Measurements from ENCODE around the gene MACROD1.

The MACROD1 gene

GRCh38 chr11:64008914-64009633, 156.8 kb downstream of the MACROD1 start:
- DNase-seq: no peak

GRCh38 chr11:64008283-64008913, 157.5 kb downstream of the MACROD1 start:
- DNase-seq: no peak

- no peak for DNase-seq
Observed at GRCh38 chr11:64007629-64008282, 158.2 kb downstream of the MACROD1 start.

DNA sequence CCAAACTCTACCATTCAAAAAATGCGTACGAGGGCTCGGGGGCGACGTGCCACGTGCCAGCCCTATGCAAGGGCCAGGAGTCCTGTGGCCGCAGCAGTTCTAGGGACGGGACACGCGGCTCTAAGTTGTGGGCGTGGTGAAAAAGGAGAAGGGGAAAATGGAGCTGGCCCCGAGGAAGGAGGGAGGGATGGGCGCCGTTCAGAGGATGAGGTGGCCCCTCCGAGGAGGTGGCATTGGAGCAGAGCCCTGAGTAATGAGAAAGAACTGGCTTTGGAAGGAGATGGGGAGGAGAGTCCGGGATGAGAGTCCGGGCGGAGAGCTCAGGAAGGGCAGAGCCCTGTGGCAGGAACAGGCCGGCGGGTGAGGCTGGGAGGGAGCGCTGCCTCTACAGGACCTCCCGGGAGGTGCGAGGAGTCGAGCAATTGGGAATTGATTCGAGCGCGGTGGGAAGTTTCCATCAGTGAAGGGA, 158.7 kb downstream of the MACROD1 start:
- no peak for DNase-seq

GRCh38 chr11:64006398-64006797, 159.5 kb downstream of the MACROD1 start:
- DNase-seq: no peak

DNA sequence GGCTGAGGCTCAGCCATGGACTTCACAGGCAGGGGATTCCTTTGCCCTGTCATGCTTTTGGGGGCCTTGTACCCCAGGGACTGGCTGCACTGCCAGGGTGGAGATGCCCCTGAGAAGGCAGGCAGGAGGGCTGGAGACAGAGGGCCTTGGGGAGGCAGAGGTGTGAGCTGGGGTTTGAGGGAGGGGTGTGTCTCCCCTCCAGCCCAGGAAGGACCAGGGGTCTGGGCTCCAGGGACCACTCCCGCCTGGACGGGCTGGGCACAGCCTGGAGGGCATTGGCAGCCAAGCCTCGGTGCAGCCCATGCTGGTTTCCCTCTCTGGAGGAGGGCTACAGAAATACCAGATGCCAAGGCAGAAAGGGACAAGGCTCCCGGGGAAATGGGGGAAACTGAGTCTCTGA, 160.2 kb downstream of the MACROD1 start:
- no peak for DNase-seq

GRCh38 chr11:64004590-64004984, 161.3 kb downstream of the MACROD1 start:
- no peak for DNase-seq

- no peak for DNase-seq
Observed at GRCh38 chr11:64003807-64004589, 161.9 kb downstream of the MACROD1 start.

DNA sequence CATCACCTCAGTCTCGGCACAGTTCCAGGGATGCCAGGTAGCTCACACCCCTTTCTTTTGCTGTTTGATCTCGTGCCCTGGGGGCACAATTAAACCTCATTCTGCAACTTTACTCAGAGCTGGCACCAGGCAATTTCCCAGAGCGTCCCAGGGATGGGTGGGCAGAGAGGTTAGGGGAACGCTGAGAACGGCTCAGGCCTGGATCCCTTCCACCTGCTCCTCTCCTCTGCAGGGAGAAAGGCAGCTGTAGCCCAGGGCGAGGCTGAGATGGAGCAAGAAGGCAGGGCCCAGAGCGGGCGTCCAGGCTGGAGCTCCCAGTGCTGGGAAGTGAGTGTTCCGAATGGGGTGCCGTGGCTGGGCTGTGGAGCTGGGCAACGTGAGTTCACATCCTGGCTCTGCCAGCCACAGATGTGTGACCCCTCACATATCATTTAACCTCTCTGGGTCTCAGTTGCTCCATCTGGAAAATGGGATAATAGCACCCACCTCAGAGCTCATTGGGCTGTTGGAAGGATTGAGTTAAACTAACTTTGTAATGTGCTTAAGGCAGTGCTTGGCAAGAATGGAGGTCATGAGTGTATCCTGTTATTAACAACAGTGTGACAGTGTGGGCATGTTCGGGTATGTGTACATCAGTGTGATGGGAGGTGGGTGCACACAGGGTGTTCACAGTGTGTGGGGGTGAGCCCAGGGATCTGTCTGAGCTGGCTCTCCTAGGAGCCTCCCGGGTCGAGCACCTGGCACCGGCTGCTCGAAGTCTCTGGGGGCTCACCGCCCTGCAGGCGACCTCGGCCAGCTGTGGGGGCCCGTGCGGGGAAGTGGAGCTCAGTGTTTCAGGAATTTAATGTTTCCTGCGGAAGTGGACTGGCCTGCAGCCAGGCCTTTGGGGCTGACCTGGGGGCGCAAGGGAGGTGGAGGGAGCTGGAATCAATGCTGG, 164.2 kb downstream of the MACROD1 start:
- no peak for DNase-seq

- DNase-seq: no peak
Observed at GRCh38 chr11:64000740-64001483, 165.0 kb downstream of the MACROD1 start.

DNA sequence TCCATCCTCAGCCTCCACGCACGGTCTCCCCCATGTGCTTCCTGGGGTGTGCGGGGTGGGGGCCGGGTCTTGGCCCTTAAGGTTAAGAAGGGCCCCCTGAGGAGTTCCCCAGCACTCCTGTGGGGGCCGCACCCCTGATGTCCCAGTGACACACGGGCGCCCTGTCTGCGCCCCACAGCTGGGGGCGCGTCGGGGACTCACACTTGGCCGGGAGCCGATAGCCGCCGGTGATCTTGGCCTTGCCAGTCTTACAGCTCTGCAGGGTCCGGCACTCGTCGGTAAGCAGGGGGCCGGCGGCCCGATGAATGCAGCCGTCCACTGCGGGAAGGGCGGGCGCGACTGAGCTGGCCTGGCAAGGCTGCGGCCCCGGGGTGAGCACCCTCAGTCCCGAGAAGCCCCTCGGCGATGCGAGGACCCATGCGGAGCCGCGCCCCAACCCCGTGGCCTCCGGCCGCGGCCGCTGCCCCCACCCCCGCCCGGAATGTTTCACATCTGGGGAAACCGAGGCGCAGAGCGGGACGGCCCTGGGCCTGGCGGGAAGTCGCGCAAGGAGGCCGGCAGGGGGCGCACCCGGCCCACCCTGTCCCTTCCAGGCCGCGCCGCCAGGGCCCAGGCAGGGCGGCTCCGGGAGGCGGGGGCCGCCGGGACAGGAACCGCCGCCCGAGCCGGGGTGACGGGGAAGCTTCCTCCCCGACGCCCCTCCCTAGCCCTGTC, 165.7 kb downstream of the MACROD1 start:
- DNase-seq: no peak

GRCh38 chr11:63999349-64000025, 166.4 kb downstream of the MACROD1 start:
- no peak for DNase-seq

- DNase-seq: no peak
Observed at GRCh38 chr11:63998558-63999348, 167.2 kb downstream of the MACROD1 start.

- no peak for DNase-seq
Observed at GRCh38 chr11:63997801-63998337, 168.0 kb downstream of the MACROD1 start.

DNA sequence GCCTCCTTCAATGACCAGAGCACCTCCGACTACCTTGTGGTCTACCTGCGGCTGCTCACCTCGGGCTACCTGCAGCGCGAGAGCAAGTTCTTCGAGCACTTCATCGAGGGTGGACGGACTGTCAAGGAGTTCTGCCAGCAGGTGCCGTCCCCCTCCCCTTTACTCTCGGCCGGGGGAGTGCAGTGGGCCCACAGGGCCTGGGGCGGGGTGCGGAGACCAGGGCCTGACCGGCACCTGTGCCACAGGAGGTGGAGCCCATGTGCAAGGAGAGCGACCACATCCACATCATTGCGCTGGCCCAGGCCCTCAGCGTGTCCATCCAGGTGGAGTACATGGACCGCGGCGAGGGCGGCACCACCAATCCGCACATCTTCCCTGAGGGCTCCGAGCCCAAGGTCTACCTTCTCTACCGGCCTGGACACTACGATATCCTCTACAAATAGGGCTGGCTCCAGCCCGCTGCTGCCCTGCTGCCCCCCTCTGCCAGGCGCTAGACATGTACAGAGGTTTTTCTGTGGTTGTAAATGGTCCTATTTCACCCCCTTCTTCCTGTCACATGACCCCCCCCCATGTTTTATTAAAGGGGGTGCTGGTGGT, 168.7 kb downstream of the MACROD1 start:
- DNase-seq: no peak

GRCh38 chr11:63996512-63996911, 169.4 kb downstream of the MACROD1 start:
- no peak for DNase-seq

DNA sequence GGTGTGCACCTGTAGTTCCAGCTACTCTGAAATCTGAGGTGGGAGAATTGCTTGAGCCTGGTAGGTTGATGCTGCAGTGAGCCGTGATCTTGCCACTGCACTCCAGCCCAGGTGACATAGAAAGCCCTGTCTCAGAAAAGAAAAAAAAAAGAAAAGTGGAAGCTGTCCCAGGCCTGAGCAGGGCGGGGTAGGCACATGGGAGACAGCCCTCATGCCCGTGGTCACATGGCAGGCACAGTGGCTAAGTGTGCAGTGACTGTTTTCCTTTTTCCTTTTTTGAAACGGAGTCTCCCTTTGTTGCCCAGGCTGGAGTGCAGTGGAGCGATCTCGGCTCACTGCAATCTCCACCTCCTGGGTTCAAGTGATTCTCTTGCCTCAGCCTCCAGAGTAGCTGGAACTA, 171.9 kb downstream of the MACROD1 start:
- DNase-seq: no peak

- DNase-seq: no peak
Observed at GRCh38 chr11:63993100-63993499, 172.8 kb downstream of the MACROD1 start.

- DNase-seq: no peak
Observed at GRCh38 chr11:63991558-63991957, 174.4 kb downstream of the MACROD1 start.
